Smooth muscle cell (in vitro differentiated cells): Measurements from ENCODE around the gene NTPCR. TPM values are rescaled to one million over a fixed set of nuclear protein-coding genes. Genes with fewer than 3 reads are reported as not detected.

Source experiments
- DNase-seq: peaks from one replicate; lab custom pipeline; 2025; ENCODE audit not compliant: unreplicated experiment; lab: John Stamatoyannopoulos, UW
- H2AFZ ChIP-seq: fragments of 200-600 bp; sonication (generic); 2 replicates; pipeline ENCODE4 v1.6.0; 2016; ENCODE audit warnings: antibody characterized with exemption, low read depth, mild to moderate bottlenecking
- H3F3A ChIP-seq: fragments of 200-600 bp; sonication (generic); 2 replicates; pipeline ENCODE4 v1.6.0; 2017; ENCODE audit warnings: antibody characterized with exemption, low read depth
- H3K27ac ChIP-seq: fragments of 200-600 bp; sonication (generic); 2 replicates; pipeline ENCODE4 v1.5.1; 2016; ENCODE audit warnings: low read depth, mild to moderate bottlenecking
- H3K27me3 ChIP-seq: fragments of 200-600 bp; sonication (generic); 2 replicates; pipeline ENCODE4 v1.6.1; 2016; ENCODE audit warnings: low read depth, mild to moderate bottlenecking
- H3K36me3 ChIP-seq: fragments of 200-600 bp; sonication (generic); 2 replicates; pipeline ENCODE4 v1.5.1; 2016; ENCODE audit warnings: low read depth
- H3K4me1 ChIP-seq: fragments of 200-600 bp; sonication (generic); 2 replicates; pipeline ENCODE4 v1.5.1; 2016; ENCODE audit warnings: low read depth
- H3K4me2 ChIP-seq: fragments of 200-600 bp; sonication (generic); 2 replicates; pipeline ENCODE4 v1.6.0; 2016; ENCODE audit warnings: mild to moderate bottlenecking
- H3K4me3 ChIP-seq: fragments of 200-600 bp; sonication (generic); 2 replicates; pipeline ENCODE4 v1.5.1; 2016; ENCODE audit warnings: mild to moderate bottlenecking
- H3K79me2 ChIP-seq: fragments of 200-600 bp; sonication (generic); 2 replicates; pipeline ENCODE4 v1.6.0; 2016; ENCODE audit warnings: low read depth, mild to moderate bottlenecking
- H3K9ac ChIP-seq: fragments of 200-600 bp; sonication (generic); 2 replicates; pipeline ENCODE4 v1.6.0; 2016; ENCODE audit warnings: low read depth
- H3K9me3 ChIP-seq: fragments of 200-600 bp; sonication (generic); replicated peaks from 2 replicates; pipeline ENCODE4 v1.5.1; 2016; ENCODE audit warnings: low read depth
- H4K20me1 ChIP-seq: fragments of 200-600 bp; sonication (generic); 2 replicates; pipeline ENCODE4 v1.6.0; 2016; ENCODE audit warnings: low read depth
- WGBS: methylation state at CpG from one replicate; pipeline ENCODE4 v1.1.7; 2016; ENCODE audit warnings: low lambda C conversion rate; 5-methylcytosine and 5-hydroxymethylcytosine counted together
- polyA plus RNA-seq: library from polyadenylated mRNA; unstranded; fragments of >200 nt; fragmentation: Nextera tagmentation; extraction: Ambion mirVana; gene quantifications from 2 replicates; pipeline ENCODE4 v1.2.1, GENCODE V29; 2016
- total RNA-seq: library from RNA; depleted of rRNA; stranded (reverse); fragments of >200 nt; gene quantifications from 2 replicates; pipeline ENCODE4 v1.2.3, GENCODE V29; 2014
- TF ChIP-seq, protein P1 (sequence below): fragments of 200-600 bp; sonication (generic); IDR thresholded peaks from 2 replicates; pipeline ENCODE4 v1.5.1; 2017; ENCODE audit warnings: borderline replicate concordance, mild to moderate bottlenecking, antibody characterized with exemption; ENCODE audit not compliant: insufficient read depth, poor library complexity, severe bottlenecking

Gene NTPCR
- total and polyA plus RNA-seq, 2 experiments from 2014 or later = 39.2 to 54.3 TPM

DNA sequence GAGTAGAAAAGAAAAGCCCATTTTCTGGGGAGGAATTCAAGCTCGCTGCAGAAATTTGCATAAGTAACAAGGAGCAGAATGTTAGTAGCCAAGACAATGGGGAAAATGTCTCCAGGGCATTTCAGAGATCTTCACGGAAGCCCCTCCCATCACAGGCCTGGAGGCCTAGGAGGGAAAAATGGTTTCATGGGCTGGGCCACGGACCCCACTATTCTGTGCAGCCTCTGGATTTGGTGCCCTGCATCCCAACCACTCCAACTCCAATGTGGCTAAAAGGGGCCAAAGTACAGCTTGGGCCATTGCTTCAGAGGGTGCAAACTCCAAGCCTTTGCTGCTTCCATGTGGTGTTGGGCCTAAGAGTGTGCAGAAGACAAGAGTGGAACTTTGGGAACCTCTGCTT is 43.1 kb downstream of the NTPCR start:
- H3K79me2 ChIP-seq = no peaks in the 10 kb centered on the region
- H3K9me3 ChIP-seq = no peaks in the 10 kb centered on the region
- no peaks in the 10 kb centered on the region for H3K36me3 ChIP-seq
- no peaks in the 10 kb centered on the region for H3K27me3 ChIP-seq
- no peak overlapping the region for H3K4me3 ChIP-seq
- TF ChIP-seq, protein P1, sequence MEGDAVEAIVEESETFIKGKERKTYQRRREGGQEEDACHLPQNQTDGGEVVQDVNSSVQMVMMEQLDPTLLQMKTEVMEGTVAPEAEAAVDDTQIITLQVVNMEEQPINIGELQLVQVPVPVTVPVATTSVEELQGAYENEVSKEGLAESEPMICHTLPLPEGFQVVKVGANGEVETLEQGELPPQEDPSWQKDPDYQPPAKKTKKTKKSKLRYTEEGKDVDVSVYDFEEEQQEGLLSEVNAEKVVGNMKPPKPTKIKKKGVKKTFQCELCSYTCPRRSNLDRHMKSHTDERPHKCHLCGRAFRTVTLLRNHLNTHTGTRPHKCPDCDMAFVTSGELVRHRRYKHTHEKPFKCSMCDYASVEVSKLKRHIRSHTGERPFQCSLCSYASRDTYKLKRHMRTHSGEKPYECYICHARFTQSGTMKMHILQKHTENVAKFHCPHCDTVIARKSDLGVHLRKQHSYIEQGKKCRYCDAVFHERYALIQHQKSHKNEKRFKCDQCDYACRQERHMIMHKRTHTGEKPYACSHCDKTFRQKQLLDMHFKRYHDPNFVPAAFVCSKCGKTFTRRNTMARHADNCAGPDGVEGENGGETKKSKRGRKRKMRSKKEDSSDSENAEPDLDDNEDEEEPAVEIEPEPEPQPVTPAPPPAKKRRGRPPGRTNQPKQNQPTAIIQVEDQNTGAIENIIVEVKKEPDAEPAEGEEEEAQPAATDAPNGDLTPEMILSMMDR = no peak
- DNase-seq = no peak
- H3K4me2 ChIP-seq = no peak overlapping the region
- no peaks in the 10 kb centered on the region for H3F3A ChIP-seq
- no peaks in the 10 kb centered on the region for H4K20me1 ChIP-seq
- H2AFZ ChIP-seq = no peak overlapping the region
- H3K4me1 ChIP-seq = no peaks in the 10 kb centered on the region
- no peak overlapping the region for H3K27ac ChIP-seq
- 95% methylated on average over 3 of the region's 3 CpGs for WGBS
- H3K9ac ChIP-seq = no peak overlapping the region

- H3K4me3 ChIP-seq = no peak overlapping the region
- no peaks in the 10 kb centered on the region for H3K79me2 ChIP-seq
- H3K4me1 ChIP-seq = no peaks in the 10 kb centered on the region
- H3K9me3 ChIP-seq = no peaks in the 10 kb centered on the region
- H3K4me2 ChIP-seq = no peak overlapping the region
- WGBS = 91% methylated on average over 2 of the region's 2 CpGs
- no peaks in the 10 kb centered on the region for H4K20me1 ChIP-seq
- H3F3A ChIP-seq = no peaks in the 10 kb centered on the region
- DNase-seq = no peak
- no peak overlapping the region for H3K9ac ChIP-seq
- TF ChIP-seq, protein P1 = no peak
- no peaks in the 10 kb centered on the region for H3K27me3 ChIP-seq
- no peak overlapping the region for H3K27ac ChIP-seq
- H2AFZ ChIP-seq = no peak overlapping the region
- no peaks in the 10 kb centered on the region for H3K36me3 ChIP-seq
Observed at GRCh38 chr1:232995189-232995588, 44.8 kb downstream of the NTPCR start.

GRCh38 chr1:232996143-232996542 is 45.7 kb downstream of the NTPCR start:
- no peak overlapping the region for H3K4me3 ChIP-seq
- H3K9me3 ChIP-seq = no peaks in the 10 kb centered on the region
- no peaks in the 10 kb centered on the region for H3K27me3 ChIP-seq
- WGBS = 92% methylated on average over 2 of the region's 2 CpGs
- H3K36me3 ChIP-seq = no peaks in the 10 kb centered on the region
- TF ChIP-seq, protein P1 = no peak
- no peaks in the 10 kb centered on the region for H3K4me1 ChIP-seq
- no peak overlapping the region for H2AFZ ChIP-seq
- no peak overlapping the region for H3K4me2 ChIP-seq
- no peaks in the 10 kb centered on the region for H3F3A ChIP-seq
- H3K79me2 ChIP-seq = no peaks in the 10 kb centered on the region
- no peak overlapping the region for H3K9ac ChIP-seq
- no peaks in the 10 kb centered on the region for H4K20me1 ChIP-seq
- no peak for DNase-seq
- H3K27ac ChIP-seq = no peak overlapping the region

DNA sequence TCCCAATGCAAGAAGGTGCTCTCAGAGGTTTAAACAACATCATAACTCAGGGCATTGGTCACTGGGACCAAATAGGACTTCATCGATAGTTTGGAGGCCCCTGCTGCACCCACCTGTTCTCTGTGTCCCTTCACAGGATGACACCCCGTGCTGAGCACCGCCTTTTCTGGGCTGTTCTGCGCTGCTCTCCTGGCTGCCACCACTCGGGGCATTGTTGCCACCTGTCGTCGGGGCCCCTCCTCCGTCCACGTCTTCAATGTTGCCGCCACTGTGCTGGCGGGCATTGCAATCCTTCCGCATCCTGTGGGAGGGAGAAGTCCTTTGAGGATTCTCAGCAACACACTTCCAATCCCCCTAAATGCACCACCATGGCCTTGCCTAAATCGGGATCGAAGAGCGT is 47.7 kb downstream of the NTPCR start:
- 98% methylated on average over 15 of the region's 15 CpGs for WGBS
- no peak overlapping the region for H2AFZ ChIP-seq
- DNase-seq = no peak
- H3K27me3 ChIP-seq = no peaks in the 10 kb centered on the region
- no peaks in the 10 kb centered on the region for H3F3A ChIP-seq
- H3K9ac ChIP-seq = no peak overlapping the region
- H3K4me2 ChIP-seq = no peak overlapping the region
- no peaks in the 10 kb centered on the region for H3K4me1 ChIP-seq
- H4K20me1 ChIP-seq = no peaks in the 10 kb centered on the region
- no peaks in the 10 kb centered on the region for H3K36me3 ChIP-seq
- H3K27ac ChIP-seq = no peak overlapping the region
- H3K79me2 ChIP-seq = no peaks in the 10 kb centered on the region
- TF ChIP-seq, protein P1 = no peak
- no peaks in the 10 kb centered on the region for H3K9me3 ChIP-seq
- H3K4me3 ChIP-seq = no peak overlapping the region
